C4-2B (cell line): ENCODE data around the gene SLC30A10.

Experiments
- ZFX ChIP-seq: fragments of 450-650 bp; IDR thresholded peaks from 2 replicates; pipeline ENCODE4 v1.6.1; 2017
- TF ChIP-seq, protein P1 (sequence below): fragments of 450-650 bp; conservative IDR thresholded peaks from 2 replicates; pipeline ENCODE4 v1.5.1; 2017; ENCODE audit warnings: mild to moderate bottlenecking

- TF ChIP-seq, protein P1, sequence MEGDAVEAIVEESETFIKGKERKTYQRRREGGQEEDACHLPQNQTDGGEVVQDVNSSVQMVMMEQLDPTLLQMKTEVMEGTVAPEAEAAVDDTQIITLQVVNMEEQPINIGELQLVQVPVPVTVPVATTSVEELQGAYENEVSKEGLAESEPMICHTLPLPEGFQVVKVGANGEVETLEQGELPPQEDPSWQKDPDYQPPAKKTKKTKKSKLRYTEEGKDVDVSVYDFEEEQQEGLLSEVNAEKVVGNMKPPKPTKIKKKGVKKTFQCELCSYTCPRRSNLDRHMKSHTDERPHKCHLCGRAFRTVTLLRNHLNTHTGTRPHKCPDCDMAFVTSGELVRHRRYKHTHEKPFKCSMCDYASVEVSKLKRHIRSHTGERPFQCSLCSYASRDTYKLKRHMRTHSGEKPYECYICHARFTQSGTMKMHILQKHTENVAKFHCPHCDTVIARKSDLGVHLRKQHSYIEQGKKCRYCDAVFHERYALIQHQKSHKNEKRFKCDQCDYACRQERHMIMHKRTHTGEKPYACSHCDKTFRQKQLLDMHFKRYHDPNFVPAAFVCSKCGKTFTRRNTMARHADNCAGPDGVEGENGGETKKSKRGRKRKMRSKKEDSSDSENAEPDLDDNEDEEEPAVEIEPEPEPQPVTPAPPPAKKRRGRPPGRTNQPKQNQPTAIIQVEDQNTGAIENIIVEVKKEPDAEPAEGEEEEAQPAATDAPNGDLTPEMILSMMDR: no peak
- no peak for TF ChIP-seq ZFX
Observed at GRCh38 chr1:219908170-219908569, 20.2 kb downstream of the SLC30A10 start.
